GF-D8 (cell line): ENCODE results near the gene DNAAF8.
"Not testable (repeated sequence)": the region's sequence is repeated elsewhere in the genome, so short reads cannot be mapped to it uniquely, and the experiment has no call there.

Experiments
- DNase-seq: peaks from one replicate; lab custom pipeline; 2025; lab: John Stamatoyannopoulos, UW

The DNAAF8 gene

DNA sequence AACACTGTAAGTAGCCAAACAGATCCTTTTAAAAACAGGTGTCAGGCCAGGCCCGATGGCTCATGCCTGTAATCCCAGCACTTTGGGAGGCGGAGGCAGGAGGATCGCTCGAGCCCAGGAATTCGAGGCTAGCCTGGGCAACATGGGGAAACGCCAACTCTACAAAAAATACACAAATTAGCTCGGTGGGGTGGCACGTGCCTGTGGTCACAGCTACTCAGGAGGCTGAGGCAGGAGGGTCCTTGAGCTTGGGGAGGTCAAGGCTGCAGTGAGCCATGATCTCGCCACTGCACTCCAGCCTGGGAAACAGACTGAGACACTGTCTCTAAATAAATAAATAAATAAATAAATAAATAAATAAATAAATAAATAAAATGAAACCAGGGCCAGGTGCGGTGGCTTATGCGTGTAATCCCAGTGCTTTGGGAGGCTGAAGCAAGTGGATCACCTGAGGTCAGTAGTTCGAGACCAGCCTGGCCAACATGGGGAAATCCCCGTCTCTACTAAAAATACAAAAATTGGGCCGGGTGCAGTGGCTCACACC is 50.2 kb downstream of the DNAAF8 start:
- DNase-seq, result not testable (repeated sequence)

- no peak for DNase-seq
Measured at GRCh38 chr16:4785758-4786433, 51.6 kb downstream of the DNAAF8 start.

DNA sequence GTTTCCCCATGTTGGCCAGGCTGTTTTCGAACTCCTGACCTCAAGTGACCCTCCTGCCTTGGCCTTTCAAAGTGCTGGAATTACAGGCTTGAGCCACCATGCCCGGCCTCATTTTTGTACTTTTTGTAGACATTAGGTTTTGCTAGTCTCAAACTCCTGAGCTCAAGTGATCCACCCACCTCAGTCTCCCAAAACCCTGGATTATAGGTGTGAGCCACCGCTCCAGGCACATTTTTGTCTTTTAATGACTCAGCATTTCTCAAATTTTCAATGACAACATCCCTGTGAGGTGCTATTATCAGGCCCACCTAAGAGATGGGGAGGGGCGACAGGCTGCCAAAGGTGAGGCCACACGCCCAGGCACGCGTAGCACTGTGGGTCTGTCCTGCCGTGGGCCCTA is 52.7 kb downstream of the DNAAF8 start:
- DNase-seq, result no peak

GRCh38 chr16:4787627-4788482 is 53.5 kb downstream of the DNAAF8 start, which contains the start of gene SEPTIN12:
SEPTIN12 (minus strand) TSS chr16:4788345; CDS start chr16:4787645, 700 bp downstream.
- DNase-seq, result no peak

GRCh38 chr16:4788489-4788889 is 54.2 kb downstream of the DNAAF8 start:
- DNase-seq, result no peak

GRCh38 chr16:4788910-4789309 is 54.6 kb downstream of the DNAAF8 start:
- no peak for DNase-seq

GRCh38 chr16:4790261-4790660 is 55.9 kb downstream of the DNAAF8 start:
- no peak for DNase-seq

DNA sequence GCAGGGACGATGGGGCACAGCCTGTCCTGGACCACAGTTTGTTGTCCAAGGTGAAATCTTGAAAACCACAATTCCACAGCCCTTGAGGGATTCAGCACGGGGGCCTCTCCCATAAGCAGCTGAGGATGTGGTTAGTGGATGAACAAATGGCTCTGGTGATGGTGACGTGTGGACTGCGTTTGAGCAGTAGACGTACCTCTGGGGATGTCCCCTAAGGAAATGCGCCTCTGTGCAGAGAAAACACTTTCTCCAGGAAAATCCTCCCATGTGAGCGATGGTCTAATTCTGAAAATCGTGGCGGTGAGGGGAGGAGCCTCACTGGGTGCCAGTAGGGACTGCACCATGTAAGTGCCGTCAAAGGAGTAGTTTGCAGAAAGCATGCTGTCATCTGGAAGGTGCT is 56.5 kb downstream of the DNAAF8 start:
- no peak for DNase-seq

DNA sequence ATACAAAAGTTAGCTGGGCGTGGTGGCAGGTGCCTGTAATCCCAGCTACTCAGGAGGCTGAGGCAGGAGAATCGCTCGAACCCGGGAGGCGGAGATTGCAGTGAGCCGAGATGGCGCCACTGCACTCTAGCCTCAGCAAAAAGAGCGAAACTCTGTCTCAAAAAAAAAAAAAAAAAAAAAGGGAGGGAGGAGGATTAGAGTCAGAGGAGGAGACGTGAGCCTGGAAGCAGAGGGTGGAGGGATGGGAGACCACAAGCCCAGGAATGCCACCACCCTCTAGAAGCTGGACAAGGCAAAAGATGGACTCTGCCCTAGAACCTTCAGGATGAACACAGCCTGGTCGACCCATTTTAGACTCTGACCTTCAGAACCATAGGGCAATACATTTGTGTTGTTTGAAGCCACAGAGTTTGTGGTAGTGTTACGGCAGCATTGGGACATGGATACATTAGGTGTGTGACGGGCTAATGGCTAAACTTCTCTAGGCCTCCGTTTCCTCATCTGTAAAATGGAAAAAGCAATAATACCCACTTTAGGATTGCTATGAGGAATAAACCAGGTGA is 58.7 kb downstream of the DNAAF8 start:
- DNase-seq, result no peak

DNA sequence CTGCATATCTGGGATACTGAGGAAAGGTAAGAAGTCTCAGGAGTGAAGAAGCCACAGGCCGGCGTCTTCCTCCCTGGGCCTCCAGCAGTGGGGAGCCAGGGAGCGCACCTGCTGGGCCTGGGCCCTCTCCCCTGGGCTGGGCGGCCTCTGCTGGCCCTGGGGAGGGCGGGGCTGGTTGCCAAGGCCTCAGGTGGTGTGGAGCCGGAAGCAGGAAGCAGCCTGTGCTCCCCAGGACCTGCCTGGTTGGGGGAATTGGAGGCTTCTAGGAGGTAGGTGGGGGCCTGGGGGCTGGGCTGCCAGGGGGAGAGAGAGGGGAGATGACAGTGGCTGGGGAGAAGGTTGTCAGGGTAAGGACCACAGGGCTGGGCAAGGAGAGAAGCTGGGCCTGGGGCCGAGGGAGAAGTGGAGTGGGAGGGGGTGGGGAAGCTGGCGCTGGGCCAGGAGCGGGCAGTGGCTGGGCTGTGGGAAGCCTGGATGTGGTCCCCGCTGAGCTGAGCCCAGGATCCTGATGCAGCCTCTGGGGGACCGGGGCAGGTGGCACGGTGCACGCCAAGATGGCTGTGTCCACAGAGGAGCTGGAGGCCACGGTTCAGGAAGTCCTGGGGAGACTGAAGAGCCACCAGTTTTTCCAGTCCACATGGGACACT is 61.0 kb downstream of the DNAAF8 start, which contains the start of gene SMIM22:
SMIM22 (plus strand) TSS at position 189 of the 647 bp plus-strand sequence; CDS start at position 555, 366 bp downstream.
- no peak for DNase-seq

DNA sequence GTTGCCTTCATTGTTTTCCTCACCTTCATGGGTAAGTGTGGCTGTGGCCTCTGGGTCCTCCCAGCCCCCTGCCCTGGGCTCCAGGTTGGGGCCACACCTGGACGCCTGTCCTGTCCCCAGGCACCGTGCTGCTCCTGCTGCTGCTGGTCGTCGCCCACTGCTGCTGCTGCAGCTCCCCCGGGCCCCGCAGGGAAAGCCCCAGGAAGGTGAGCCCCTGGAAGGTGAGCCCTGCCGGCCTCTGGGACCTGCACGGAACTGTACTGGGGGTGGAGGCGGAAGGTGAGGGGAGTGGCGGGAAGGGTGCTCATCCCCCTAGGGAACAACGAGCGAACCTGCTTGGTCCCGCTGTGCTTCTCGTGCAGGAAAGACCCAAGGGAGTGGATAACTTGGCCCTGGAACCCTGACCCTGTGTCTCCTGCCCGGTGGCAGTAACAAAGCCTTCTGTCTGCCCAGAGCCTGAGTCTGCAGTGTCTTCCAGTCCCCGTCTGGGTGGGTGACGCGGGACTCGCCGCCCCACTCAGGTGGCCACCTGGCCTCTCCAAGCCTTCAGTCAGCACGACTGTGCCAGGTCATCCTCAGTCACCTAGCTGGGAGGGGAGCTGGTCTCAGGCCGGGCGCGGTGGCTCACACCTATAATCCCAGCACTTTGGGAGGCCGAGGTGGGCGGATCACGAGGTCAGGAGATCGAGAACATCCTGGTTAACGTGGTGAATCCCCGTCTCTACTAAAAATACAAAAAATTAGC is 61.7 kb downstream of the DNAAF8 start:
- DNase-seq, result no peak

GRCh38 chr16:4796982-4797804 is 62.9 kb downstream of the DNAAF8 start:
- DNase-seq, result no peak

DNA sequence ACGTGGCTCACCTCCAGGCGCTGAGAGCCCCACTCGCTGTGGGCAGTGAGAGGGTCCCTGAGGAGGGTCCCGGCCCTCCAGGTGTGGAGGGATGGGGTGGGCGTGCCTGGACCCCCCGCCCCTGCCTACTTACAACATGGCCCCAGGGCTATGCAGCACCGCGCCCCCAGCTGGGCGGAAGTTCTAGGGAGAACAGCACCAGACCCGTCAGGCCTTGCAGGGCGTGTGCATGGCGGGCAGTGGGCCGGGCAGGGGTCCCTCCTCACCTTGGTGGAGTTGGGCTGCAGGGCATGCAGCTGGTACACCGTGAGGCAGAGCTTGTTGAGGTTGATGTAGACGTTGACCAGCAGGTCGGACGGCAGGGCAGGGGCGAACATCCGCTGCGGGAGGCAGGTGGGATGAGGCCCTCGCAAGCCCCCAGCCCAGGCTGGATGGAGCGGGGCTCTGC is 63.5 kb downstream of the DNAAF8 start:
- DNase-seq, result no peak

- DNase-seq, result no peak
Measured at GRCh38 chr16:4798456-4798855, 64.1 kb downstream of the DNAAF8 start.
